ENCODE measurements around the gene PLXNA4.

GRCh38 chr7:132243051-132243450, 333.2 kb downstream of the PLXNA4 start:
- no peak for TF ChIP-seq CTCF (IDR thresholded peaks at IDR 0.05)
- no peak for TF ChIP-seq POLR2A (IDR thresholded peaks at IDR 0.05)
